Pulmonary artery endothelial cell (primary cell): Measurements from ENCODE around the gene ARRDC4. TPM values are rescaled to one million over a fixed set of nuclear protein-coding genes. Genes with fewer than 3 reads are reported as not detected.

Source experiments
- DNase-seq: peaks from one replicate; pipeline ENCODE4 v3.0.0-alpha.2; 2011; ENCODE audit warnings: low read depth, low spot score
- total RNA-seq: library from RNA; depleted of rRNA; stranded (reverse); fragments of >200 nt; gene quantifications from 2 replicates; pipeline ENCODE4 v1.2.3, GENCODE V29; 2014

Gene ARRDC4
- total RNA-seq, 1 donor from 2014 or later: 2.0 TPM

DNA sequence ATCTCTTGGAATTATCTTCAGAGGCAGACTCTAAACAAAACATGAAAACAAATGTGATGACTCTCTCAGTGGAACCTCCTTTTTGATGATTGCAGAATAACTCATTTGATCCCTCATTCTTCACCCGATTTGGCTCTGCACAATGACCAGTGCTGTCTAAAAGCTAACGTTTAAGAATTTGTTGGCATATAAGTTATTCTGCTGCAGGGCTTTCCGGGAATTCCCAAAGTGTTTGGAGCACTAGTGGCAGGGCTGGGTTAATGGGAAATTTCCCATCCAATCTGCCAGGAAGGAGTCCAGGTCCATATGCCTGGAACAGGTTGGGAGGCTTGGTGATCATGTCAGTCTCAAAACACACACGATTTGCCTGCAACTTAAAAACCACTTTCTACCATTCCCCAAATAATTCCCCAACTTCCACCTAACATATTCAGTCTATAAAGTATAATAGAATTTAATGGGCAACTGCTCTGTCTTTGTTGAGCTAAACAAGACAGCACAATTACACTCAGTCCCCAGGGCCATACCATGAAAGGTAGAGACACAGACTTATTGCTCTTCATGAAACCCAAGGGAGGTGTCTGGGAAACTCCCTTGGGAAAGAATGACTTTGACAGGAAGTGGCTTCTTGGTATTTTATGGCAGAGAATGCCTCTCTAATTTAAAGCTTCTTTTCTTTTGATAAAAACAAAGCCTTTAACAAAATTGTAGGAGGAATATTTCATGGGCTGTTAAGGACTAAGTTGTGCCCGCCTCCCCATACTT, 38.0 kb downstream of the ARRDC4 start:
- DNase-seq: no peak

DNA sequence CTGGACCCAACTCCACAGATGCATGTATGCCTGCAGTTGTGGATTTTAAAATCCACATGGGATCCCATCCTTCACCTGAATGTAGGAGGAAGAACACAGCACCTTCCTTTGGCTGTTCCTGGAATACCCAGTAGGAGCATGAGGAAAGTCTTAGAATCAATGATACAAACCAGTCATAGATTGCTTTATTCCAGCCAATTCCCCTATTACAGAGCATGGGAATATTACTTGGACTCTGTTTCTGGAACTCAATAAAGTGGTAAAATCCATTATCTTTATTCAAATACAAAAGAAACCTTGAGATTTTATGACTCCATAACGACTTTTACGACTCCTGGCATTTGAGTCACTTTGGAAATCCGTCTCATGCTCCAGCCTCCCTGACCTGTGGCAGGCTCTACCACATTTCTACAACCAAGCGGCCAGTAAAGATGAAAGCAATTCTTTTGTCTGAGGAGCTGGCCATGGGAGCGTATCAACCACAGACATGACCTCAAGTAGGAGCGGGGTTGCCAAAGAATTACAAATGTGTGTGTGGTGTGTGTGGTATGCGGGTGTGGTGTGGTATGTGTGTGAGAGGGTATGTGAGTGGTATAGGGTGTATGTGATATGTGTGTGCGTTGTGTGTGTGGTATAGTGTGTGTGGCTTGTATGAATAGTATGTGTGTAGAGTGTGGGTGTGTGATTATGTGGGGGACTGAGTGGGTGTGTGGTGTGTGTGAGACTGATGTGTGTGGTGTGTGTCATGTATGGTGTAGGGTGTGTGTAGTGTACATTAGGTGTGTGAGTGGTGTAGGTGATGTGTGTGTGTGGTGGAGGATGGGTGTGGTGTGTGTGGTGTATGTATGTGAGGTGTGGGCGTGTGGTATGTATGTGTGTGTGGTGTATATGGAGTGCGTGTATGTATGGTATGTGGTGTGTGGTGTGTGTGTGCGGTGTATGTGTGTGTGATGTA, 40.0 kb downstream of the ARRDC4 start:
- DNase-seq: no peak

DNA sequence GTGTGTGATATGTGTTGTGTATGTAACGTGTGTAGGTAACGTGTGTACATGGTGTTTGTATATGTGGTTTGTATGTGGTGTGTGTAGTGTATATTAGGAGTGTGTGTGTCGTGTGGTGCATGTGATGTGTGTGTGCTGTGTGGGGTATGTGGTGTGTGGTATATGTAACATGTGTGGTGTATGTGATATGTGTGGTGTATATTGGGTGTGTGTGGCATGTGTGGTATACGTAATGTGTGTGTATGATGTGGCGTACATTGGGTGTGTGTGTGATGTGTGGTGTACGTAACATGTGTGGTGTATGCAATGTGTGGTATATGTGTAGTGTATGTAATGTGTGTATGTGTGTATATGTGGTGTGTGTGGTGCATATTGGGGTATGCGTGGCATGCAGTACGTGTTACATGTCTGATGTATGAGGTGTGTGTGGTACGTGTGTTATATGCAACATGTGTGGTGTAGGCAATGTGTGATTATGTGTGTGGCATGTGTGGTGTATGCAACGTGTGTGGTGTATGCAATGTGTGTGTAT, 41.2 kb downstream of the ARRDC4 start:
- no peak for DNase-seq

DNA sequence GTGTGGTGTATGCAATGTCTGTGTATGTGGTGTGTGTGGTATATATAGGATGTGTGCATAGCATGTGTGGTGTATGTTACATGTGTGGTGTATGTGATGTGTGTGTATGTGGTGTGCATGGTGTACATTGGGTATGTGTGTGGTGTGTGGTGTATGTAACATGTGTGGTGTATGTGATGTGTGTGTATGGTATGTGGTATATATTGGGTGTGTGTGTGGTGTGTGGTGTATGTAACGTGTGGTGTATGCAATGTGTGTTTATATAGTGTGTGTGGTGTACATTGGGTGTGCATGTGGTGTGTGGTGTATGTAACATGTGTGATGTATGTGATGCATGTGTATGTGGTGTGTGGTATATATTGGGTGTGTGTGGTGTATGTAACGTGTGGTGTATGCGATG, 41.9 kb downstream of the ARRDC4 start:
- DNase-seq: no peak

DNA sequence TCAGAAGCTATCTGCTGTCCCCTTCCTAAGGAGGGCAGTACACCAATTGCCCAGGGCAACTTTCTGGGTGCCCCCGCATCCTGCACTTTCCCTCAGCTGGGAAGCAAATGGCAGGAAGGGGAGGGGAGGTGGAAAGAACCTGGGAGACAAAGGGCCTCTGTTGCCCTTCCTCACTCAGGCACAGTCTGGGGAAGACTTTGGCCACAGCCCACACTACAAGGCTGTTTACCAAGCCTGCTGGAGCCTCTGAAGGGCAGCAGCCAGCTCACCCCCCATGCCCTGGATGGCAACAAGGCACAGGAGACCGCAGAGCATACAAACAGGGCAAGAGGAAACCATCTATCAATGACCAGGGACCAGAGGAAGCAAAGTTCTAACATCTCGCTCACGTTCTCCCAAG, 42.4 kb downstream of the ARRDC4 start:
- no peak for DNase-seq

DNA sequence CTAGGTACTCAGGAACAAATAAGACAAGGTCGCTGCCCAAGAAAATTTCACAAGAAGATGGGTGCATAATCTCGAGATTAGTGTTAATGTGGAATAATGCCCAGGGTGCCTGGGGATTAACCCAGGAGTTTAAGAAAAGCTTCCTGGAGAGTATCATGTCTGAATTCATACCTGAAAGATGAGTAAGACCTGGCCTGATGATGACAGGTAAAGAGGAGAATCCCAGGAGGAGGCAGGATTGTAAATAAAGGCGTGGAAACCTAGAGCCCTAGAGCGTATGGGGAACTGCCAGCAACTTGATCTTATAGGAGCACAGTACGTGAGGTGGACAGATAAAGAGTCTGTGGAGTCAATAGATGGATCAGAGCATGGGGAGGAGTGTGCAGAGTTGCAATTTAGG, 43.0 kb downstream of the ARRDC4 start:
- DNase-seq: no peak

DNA sequence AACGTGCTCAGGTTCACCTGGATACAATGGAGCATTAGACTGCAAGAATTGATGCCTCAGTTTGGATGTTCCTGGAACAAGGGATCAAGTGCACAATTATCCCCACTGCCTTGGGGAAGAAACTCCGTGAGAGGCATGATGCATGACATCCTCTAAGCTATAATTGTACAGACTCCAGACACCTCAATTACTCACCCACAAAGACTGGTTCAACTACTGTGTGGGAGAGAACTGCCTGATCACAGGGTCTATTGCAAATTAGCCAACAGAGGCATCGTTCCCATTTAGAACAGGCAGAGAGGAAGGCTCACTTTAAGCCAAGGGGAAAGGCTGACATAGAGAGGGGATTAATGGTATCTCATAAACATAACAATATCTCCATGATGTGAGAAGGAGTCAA, 43.5 kb downstream of the ARRDC4 start:
- DNase-seq: no peak

DNA sequence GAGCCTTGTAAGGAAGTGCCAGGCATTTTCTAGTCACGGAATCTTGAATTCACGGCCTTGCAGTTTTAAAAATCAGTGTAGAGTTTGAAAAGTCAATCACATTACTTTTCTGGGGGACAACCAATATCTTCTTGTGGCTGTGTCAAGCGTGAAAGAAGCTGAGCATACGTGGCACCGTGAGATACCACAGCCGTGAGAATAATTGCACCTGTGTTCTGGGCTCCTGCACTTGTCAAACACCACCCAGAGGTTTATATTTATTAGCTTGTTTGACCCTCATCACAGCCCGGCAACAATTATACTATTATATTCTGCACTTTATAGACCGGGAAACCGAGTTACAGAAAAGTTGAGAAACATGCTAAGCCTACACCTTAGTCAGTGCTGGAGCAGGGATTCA, 45.2 kb downstream of the ARRDC4 start:
- DNase-seq: no peak

DNA sequence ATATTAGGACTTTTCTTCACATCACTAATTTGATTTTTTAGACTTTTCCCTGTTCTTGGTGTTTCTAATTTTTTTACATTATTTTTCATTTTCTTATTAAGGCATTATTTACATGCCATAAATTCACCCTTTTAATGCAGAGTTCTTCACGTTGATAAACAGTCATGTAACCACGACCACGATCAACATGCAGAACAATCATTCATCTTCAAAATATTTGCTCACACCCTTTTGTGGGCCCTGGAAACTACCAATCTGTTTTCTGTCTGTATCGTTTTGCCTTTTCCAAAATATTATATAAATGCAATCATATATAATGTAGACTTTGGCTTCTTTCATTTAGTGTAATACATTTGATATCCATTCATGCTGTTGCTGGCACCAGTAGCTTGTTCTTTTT, 48.7 kb downstream of the ARRDC4 start:
- no peak for DNase-seq

DNA sequence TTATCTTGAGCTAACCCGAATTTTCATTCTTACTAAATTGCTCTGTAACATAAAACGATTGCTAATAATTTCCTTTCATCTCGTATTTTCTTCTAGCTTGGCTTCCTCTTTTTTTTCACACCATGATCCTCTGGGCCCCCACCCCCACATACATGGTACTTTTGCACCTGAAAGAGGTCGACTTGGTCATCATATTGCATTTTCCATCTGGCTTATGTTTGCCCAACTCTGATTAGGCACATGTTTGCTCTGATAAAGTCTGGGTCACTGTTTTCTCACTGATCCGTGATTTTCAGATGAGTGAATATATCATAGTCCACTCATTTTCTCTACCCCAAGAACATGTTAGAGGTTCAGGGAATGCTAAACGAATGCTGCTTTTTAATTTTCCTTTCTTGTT, 49.5 kb downstream of the ARRDC4 start:
- no peak for DNase-seq

DNA sequence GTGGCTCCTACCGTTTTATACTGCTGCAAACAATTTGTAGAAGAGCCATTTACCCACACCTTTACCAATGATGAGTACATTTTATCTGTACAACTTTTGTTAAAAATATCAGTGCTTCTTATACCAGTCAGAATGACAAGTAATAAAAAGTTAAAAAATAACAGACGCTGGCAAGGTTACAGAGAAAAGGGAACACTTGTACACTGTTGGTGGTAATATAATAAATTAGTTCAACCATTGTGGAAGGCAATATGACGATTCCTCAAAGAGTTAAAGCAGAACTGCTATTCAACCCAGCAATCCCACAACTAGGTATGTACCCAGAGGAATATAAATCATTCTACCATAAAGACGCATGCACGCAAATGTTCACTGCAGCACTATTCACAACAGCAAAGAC, 51.9 kb downstream of the ARRDC4 start:
- DNase-seq: no peak

DNA sequence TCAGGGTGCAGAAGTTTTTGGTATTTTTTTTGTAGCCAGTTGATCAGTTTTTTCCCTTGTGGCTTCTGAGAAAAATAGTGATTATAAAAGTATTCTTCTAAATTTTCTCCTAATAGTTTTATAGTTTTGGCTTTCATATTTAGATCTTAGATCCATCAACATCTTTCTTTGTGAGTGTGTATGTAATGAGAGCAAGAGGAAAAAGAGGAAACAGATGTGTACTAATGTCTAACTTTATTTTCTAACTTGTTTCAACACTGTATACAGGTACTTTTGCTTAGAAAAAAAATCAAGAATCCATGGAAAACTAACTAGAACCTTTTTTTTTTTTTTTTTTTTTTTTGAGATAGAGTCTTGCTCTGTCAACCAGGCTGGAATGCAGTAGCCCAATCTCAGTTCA, 53.1 kb downstream of the ARRDC4 start:
- no peak for DNase-seq

DNA sequence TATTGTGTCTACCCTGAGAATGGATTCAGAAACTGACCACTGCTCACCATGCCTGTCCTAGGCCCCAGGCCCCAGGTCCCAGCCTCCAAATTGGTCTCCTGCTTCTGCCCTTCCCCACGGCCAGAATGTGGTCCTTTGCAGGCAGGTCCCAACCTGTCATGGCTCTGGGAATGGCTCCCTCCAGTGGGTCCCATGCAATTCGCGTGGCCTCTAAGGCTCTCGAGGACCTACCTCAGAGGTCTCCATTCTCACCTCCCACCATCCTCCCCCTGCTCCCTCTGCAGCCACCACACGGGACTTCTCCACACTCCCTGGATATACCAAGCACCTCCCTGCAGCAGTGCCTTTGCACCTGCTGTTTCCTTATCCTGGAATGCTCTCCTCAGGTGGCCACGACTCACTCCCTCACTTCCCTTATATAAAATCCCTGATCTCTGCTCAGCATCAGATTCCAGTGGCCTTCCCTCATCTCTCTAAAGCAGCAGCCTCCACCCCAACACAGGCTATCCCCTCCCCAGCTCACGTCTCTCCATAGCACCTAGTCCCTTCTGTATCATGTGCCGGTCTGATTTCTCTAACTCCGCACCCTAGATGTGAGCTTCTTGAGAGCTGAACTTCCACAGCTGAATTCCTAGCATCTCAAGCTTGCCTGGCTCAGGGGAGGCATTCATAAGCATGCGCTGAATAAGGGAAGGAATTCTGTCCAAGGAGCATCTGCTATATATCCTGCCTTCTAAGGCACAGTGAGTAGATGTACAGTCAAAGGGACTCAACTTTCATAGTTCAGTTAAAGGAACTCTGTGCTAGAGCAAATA, 56.9 kb downstream of the ARRDC4 start:
- DNase-seq: no peak

DNA sequence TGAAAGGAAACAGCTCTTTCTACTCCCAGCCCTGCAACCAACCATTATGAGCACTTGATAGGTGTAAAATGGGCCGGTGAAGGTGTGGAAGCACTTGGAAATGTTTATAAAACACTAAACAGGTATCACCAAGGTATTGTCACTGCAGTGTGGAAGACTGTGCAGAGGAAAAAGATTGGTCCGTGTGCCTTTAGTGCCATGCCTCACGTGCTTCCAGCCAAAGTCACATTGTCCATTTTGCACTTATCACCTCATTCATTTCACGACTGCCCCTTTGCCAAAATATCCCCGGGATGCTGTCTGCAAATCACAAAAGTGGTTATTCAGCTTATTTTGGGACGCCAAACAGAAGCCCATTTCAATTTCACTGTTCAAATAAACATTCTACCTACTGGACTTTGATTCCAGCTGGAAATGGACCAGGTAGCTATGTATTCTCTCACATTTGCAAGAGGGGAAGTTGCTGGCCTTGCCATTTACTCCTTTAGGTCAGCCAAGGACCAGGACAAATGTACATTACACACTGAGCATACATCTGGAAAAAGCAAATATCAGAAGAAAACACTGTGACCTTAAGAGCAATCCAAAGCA, 58.4 kb downstream of the ARRDC4 start:
- DNase-seq: no peak
